Measurements from ENCODE around the gene EDDM3A.

EDDM3A gene

GRCh38 chr14:20789230-20789813 is 43.6 kb downstream of the EDDM3A start:
- DNase-seq (ENCODE audit: low read depth), result no peak

- no peak for DNase-seq (ENCODE audit: low read depth)
Observed at GRCh38 chr14:20790464-20791116, 44.9 kb downstream of the EDDM3A start.

- DNase-seq (ENCODE audit: low read depth), result no peak
Observed at GRCh38 chr14:20791187-20791586, 45.5 kb downstream of the EDDM3A start.

- DNase-seq (ENCODE audit: low read depth), result no peak
Observed at GRCh38 chr14:20791597-20791996, 45.9 kb downstream of the EDDM3A start.

- DNase-seq (ENCODE audit: low read depth), result no peak
Observed at GRCh38 chr14:20792556-20792955, 46.9 kb downstream of the EDDM3A start.

GRCh38 chr14:20794644-20795369 is 49.1 kb downstream of the EDDM3A start:
- DNase-seq (ENCODE audit: low read depth), result no peak

- no peak for DNase-seq (ENCODE audit: low read depth)
Observed at GRCh38 chr14:20797164-20797563, 51.5 kb downstream of the EDDM3A start.
